GM19240 (cell line): ENCODE data around the gene SCUBE1.

Source experiments
- DNase-seq: peaks from one replicate; pipeline ENCODE4 v3.0.0; 2011; ENCODE audit warnings: low spot score; ENCODE audit not compliant: insufficient read length

Gene SCUBE1

GRCh38 chr22:43239956-43240355 is 103.2 kb downstream of the SCUBE1 start:
- DNase-seq, result no peak

- DNase-seq, result no peak
Observed at GRCh38 chr22:43239193-43239780, 103.9 kb downstream of the SCUBE1 start.

GRCh38 chr22:43238526-43239006 is 104.6 kb downstream of the SCUBE1 start:
- no peak for DNase-seq

DNA sequence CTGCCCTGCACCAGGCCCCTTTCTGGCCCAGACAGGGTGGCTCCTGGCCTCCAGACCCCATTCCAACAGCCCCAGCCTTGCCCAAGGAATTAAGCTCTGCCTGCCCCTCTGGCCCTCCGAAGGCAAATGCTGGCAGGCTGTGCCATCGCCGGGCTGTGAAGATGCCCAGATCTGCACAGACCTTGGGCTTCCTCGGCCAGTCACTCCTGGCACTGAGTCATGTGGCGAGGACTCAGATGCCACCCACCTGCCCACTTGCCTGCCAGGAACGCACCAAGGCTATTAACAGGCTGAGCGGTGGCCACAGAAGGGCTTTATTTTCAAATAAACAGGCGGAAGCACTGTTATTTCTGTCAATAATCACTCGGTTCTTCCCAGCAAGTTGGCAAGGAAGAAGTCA is 105.9 kb downstream of the SCUBE1 start:
- DNase-seq, result no peak

- DNase-seq, result no peak
Observed at GRCh38 chr22:43236411-43237166, 106.6 kb downstream of the SCUBE1 start.

- DNase-seq, result no peak
Observed at GRCh38 chr22:43235445-43236409, 107.4 kb downstream of the SCUBE1 start.

- no peak for DNase-seq
Observed at GRCh38 chr22:43234264-43234988, 108.7 kb downstream of the SCUBE1 start.

- DNase-seq, result no peak
Observed at GRCh38 chr22:43233529-43233928, 109.6 kb downstream of the SCUBE1 start.

- no peak for DNase-seq
Observed at GRCh38 chr22:43232445-43232844, 110.7 kb downstream of the SCUBE1 start.

DNA sequence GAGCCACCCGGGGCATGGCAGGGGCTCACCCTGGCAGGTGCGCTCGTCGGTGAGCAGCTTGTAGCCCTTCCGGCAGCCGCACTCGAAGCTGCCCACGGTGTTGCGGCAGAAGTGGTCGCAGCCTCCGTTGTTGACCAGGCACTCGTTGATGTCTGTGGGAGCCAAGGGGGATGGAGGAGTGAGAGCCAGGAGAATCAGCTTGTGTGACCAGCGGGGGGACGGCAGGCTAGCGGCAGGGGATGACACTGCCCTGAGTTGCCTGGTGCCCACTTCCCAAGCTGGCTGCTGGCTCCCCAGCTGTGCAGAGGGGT is 111.5 kb downstream of the SCUBE1 start:
- no peak for DNase-seq

DNA sequence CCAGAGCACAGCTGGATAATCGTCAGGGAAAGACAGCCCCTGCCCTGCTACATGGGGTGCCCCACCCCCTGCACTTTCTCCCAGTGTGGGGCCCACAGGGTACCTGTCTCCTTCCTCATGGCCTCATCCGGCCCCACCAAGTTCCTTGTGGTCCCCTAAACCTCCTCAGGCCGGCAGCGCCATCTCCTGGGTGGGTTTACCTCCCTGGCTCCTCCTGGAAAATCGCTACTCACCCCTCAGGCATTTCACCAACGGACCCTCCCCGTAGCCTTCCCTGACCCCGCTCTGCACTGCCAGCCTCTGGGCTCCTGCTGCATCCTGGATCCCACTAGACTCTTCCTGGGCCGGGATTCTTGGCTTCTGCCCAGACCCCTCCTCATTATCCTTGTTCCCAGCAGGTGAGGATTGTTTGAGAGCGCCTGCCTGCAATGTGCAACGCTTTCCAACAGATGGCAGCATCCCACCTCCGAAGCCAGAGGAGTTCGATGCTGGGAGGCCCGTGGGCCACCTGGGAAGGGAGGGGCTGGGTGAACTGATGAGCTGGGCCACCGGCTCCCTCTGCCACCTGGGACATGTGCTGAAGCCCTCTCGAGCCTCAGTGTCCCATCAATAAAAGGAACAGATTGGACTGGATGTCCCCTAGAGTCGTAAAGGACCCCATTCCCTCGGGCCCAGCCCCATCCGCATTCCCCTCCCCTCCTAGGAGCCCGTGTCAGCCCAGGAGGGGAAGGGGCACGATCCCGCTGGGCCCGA is 112.0 kb downstream of the SCUBE1 start:
- peak; percentile 94 for DNase-seq

DNA sequence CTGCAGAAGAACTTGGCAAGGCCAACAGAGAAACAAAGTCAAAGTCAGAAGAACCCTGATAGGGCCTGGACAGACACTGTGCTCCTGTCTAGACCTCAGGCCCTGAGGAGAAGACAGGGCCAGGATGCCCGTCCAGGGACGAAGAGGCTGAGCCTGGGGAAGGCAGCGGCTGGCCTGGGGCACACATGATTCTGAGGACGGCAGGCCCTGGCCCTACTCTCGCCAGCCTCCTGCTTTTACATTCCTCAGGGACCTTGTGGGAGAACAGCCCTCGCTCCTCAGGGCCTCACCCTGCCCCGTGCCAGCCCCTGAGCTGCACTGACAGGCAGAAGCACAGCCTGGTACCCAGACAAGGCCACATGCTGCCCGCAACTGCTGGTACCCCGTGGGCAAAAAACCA is 112.6 kb downstream of the SCUBE1 start:
- no peak for DNase-seq

DNA sequence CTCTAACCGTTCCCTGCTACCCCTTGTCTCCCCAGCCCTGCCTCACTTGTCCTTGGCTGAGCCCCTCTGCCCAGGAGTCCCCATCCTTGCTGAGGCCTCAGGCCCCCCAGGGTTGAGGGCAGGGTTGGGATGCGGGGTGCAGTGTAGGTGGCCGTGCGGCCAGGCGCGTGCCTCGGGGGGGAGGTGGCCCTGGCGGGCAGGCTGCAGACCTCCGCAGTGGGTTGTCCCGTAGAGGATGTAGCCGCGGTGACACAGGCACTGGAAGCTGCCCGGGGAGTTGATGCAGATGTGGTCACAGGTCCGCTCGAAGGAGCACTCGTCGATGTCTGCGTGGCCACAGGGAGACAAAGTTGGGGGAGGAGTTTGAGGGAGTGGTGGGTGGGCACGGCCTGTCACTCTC is 114.3 kb downstream of the SCUBE1 start:
- no peak for DNase-seq

- DNase-seq, result no peak
Observed at GRCh38 chr22:43228330-43228729, 114.8 kb downstream of the SCUBE1 start.

GRCh38 chr22:43227239-43227630 is 115.9 kb downstream of the SCUBE1 start:
- no peak for DNase-seq

DNA sequence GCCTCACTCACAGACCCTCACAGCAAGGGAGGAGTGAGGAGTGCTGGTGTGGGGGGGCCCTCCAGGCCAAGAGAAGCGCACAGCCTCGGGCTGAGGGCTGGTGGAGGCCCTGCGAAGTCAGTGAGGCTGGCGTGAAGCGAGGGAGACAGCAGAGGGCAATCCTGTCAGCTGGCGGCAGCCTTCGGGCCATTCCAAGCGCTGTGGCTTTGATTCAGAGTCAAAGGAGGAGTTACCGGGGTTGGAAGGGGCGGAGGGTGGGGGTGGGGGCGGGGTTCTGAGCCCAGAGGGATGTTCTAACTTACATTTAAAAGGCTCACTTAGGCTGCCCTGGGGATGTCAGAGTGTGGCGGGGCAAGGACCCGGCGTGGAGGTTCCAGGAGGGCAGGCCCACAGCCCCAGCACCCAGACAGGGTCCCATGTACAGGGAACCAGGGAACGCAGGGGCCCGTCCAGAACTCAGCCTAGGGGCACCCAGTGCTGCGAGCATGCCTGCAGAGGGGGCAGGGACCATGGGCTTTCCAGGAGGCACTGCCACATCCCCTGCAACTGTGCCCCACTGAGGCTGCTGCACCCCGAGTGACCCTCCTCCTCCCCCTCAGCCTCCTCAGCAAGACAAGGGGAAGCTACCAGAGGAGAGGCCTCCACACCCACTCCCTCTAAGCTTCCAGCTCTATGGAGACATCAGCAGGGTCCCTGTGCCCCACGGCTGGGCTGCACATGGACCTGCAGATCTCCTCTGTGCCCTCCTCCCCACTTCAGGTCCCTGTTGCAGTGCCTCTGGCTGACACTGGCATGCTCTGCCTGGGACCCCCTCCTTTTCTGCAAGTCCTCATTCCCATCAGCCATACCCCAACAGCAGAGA is 116.6 kb downstream of the SCUBE1 start:
- DNase-seq, result no peak

GRCh38 chr22:43225609-43226008 is 117.6 kb downstream of the SCUBE1 start:
- DNase-seq, result no peak

DNA sequence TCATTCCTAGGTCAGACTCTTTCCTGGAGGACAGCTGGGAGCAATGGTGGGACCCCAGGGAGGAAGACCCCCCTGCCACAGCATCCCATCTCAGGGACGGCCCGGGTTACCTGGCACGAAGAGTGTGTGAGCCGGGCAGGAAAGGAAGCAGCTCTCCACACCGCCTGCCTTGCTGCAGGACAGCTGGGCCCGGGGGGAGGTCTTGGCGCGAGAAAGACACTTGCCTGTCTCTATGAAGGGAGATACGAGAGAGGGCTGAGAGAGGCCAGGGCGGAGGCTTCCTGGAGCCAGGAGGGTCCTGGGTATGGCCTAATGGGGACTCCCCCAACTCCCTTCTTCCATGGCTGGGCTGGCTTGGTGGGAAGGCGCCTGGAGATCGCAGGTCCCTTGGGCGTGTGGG is 120.2 kb downstream of the SCUBE1 start:
- DNase-seq, result no peak

GRCh38 chr22:43222262-43222661 is 120.9 kb downstream of the SCUBE1 start:
- no peak for DNase-seq
